Placental epithelial cell (primary cell): Measurements from ENCODE around the gene WNT5B. TPM values are rescaled to one million over a fixed set of nuclear protein-coding genes. Genes with fewer than 3 reads are reported as not detected.

Experiments
- small RNA-seq: library from RNA; depleted of rRNA; stranded (forward); fragments of <200 nt; gene quantifications from one replicate; pipeline ENCODE3, GENCODE V24; 2012
- total RNA-seq: library from RNA; depleted of rRNA; stranded (reverse); fragments of >200 nt; gene quantifications from 2 replicates; pipeline ENCODE4 v1.2.3, GENCODE V29; 2012

WNT5B gene
- 7.9 and 12.6 TPM in 2 replicates for total RNA-seq

DNA sequence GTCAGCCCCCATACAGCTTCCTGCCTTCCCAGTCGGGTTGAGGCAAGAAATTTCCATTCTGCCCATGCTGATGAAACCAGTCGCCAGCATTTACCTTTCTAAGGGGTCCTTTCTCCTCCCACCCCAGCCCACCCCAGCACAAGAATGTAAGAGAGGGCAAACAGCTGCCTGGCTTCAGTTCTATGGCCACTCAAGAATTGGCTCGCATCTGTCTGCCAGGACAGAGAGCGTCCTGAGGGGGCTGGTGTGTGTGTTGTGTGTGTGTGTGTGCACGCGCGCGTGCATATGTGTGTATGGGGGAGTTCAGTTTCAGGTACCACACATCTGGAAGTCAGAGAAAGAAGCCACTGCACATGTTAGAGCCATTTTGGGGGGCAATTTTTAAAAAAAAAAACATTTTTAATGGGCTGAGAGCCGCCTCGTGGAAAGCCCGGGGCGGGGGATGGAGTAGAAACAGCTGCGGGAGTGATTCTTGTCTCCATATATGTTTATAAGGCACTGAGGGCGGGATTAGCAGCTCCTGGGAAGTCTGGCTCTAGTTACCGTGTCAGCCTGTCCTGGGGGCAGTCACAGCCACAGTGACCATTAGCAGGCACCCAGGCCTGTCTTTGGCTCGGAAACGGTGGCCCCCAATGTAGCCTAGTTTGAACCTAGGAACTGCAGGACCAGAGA lies at the start of gene WNT5B:
Gene WNT5B (plus strand): TSS at position 566 of the 672 bp plus-strand sequence. CDS start 2,124 bp downstream, outside the sequence.

DNA sequence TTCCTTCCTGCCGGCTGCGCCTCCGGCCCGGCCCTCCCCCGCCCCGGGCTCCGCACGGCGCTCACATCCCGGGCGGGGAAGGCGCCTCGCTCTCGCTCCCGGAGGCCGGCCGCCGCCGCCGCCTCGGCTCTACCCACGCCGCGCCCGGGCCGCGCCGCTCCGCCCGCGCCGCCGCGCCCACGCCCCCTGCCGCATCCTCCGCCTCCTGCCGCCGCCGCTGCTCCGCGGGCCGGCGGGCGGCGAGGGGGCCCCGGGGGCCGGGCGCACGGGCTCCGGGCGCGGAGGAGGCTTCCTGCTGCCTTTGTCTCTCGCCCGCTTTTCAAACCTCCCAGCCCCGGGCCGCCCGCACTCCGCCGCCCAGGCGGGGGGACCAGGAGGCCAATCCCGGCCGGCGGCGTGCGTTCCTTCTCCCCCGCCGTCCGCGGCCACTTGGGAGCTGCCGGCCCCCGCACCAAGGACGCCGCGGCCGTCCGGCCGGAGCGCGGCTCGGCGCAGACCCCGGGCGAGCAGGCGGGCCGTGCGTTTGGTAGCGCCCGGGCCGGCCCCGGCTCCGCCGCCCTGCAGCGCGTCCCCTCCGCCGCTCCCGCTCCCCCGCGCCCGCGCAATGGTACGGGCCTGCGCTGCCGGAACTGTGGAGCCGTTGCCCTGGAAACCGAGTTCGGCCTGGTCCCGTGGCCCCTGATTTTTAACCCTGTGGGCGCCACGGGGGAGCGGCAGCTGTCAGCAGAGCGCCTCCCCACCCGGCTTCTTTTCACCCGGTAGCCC lies 34.6 kb upstream of the WNT5B start, which contains the start of gene FBXL14:
Gene FBXL14 (minus strand): TSS at position 321 of the 765 bp plus-strand sequence. CDS start 515 bp downstream, outside the sequence.

GRCh38 chr12:1690578-1691122 lies 61.6 kb downstream of the WNT5B start, which contains the start of gene ADIPOR2:
Gene ADIPOR2, plus strand, starts transcription at chr12:1691070. Its CDS starts 63,274 bp downstream, at chr12:1754344.

Small RNA genes lying within 50 kb of the gene (small RNA-seq; reads per million reads assigned to genes)
- gene MIR3649: not detected

Other genes with a start within 250 kb of the WNT5B start
- gene FBXL14, start 34.6 kb upstream of the WNT5B start, total RNA-seq: 3.5 and 6.6 TPM in 2 replicates
- gene ADIPOR2, start 61.8 kb downstream of the WNT5B start, total RNA-seq: 21.2 and 29.9 TPM in 2 replicates
- 0.11 TPM in 1 of 2 replicates, not detected in the other for gene LRTM2, start 191.3 kb downstream of the WNT5B start, total RNA-seq